ENCODE measurements around the gene GSK3B. TPM values are rescaled to one million over a fixed set of nuclear protein-coding genes. Genes with fewer than 3 reads are reported as not detected.

The GSK3B gene
- total RNA-seq, 1 experiment from 2014 or later = 56.5 TPM

GRCh38 chr3:119885746-119886530 is 208.3 kb downstream of the GSK3B start:
- H3K36me3 Mint-ChIP-seq (ENCODE audit: insufficient read depth in 1 of 3, low read depth in 3 of 3) = peaks cover 24 to 49% (median 36%) of the 10 kb centered on the region in 3 experiments
- no peak for DNase-seq
- no peaks in the 10 kb centered on the region for H3K27me3 Mint-ChIP-seq (ENCODE audit: low read depth)
- Histone ChIP-seq H2BK12ac (ENCODE audit: insufficient read length, low read depth, low read length) (no peak overlapping the region), H2BK120ac (ENCODE audit: low read depth, low read length, poor library complexity, severe bottlenecking) (no peak overlapping the region), H3K23ac (ENCODE audit: insufficient read length, low read depth, low read length) (no peak overlapping the region), H3K9ac (ENCODE audit: extremely low read depth, insufficient read length, low read length) (no peak overlapping the region), H3K27me3 (ENCODE audit: insufficient read depth, low read length) (no peaks in the 10 kb centered on the region), H4K8ac (replicated peaks; ENCODE audit: insufficient read length, low read depth, low read length) (no peak overlapping the region), H3K23me2 (ENCODE audit: insufficient read length, low read depth, low read length, poor library complexity, severe bottlenecking) (no peaks in the 10 kb centered on the region), H3K4me1 (ENCODE audit: insufficient read depth, low read length) (no peaks in the 10 kb centered on the region), H3T11ph (ENCODE audit: low read length) (no peak overlapping the region), H2AK5ac (ENCODE audit: insufficient read length, low read length) (no peak overlapping the region), H2BK15ac (ENCODE audit: low read depth, low read length) (no peak overlapping the region), H3K9me3 (ENCODE audit: control insufficient read depth, low read depth, low read length) (no peaks in the 10 kb centered on the region), H2BK5ac (ENCODE audit: insufficient read length, low read length) (no peak overlapping the region), H4K5ac (ENCODE audit: insufficient read length, low read depth, low read length) (no peak overlapping the region), H3K18ac (ENCODE audit: insufficient read length, low read depth, low read length) (no peak overlapping the region), H4K91ac (ENCODE audit: insufficient read length, low read depth, low read length) (no peak overlapping the region), H3K4me2 (ENCODE audit: insufficient read depth, insufficient read length, low read length) (no peak overlapping the region), H2AFZ (ENCODE audit: low read length) (no peak overlapping the region), H3K79me1 (ENCODE audit: insufficient read depth, low read depth, low read length, poor library complexity, severe bottlenecking) (no peaks in the 10 kb centered on the region), H3K4ac (ENCODE audit: low read depth, low read length) (no peak overlapping the region), H3K56ac (ENCODE audit: insufficient read length, low read depth, low read length) (no peak overlapping the region), H2BK20ac (ENCODE audit: low read depth, low read length, poor library complexity, severe bottlenecking) (no peak overlapping the region), H3K14ac (ENCODE audit: insufficient read depth, low read length) (no peak overlapping the region), H3K79me2 (ENCODE audit: insufficient read depth, low read length) (no peaks in the 10 kb centered on the region), H4K20me1 (ENCODE audit: control insufficient read depth, insufficient read depth, insufficient read length) (no peaks in the 10 kb centered on the region), H3K27ac (ENCODE audit: insufficient read length, low read depth, low read length) (no peak overlapping the region)
- no CpG with 5 or more reads among the region's 3 CpGs for WGBS (ENCODE audit: extremely low coverage, insufficient read length, low lambda C conversion rate)
- TF ChIP-seq CTCF (conservative IDR thresholded peaks at IDR 0.05) = no peak
- H3K4me3 Mint-ChIP-seq = no peak overlapping the region
- no peaks in the 10 kb centered on the region; a peak in 1 of 4 replicates for H3K4me1 Mint-ChIP-seq
- H3K9me3 Mint-ChIP-seq = peaks cover 9 to 30% of the 10 kb centered on the region in 2 experiments
- no peak overlapping the region for H3K27ac Mint-ChIP-seq
